Activated CD8-positive, alpha-beta T cell treated with anti-CD3 and anti-CD28 coated beads, Interleukin-2, amount 10 ng/mL, durations not matched to agents 7 days and 5 days (primary cell): ENCODE data around the gene MRPL48. TPM values are rescaled to one million over a fixed set of nuclear protein-coding genes. Genes with fewer than 3 reads are reported as not detected.
A peak's percentile ranks its signal among the peaks of the same experiment; 100 is the strongest.
"Not testable (repeated sequence)": the region's sequence is repeated elsewhere in the genome, so short reads cannot be mapped to it uniquely, and the experiment has no call there.

Experiments
- ATAC-seq: fragments of 150-1000 bp; cut with Tn5 transposase; one replicate; pipeline ENCODE4 v1.10.0; 2021; ENCODE audit warnings: moderate library complexity
- CTCF ChIA-PET: fragments of 350-600 bp; sonication (Branson Sonifier 250); formaldehyde crosslinking; loops from one replicate; lab custom pipeline; 2021; ENCODE audit warnings: antibody characterized with exemption; lab: Charles Lee
- POLR2A ChIA-PET: fragments of 350-600 bp; sonication (Branson Sonifier 250); formaldehyde crosslinking; loops from one replicate; lab custom pipeline; 2021; ENCODE audit warnings: antibody characterized with exemption; lab: Charles Lee
- DNase-seq: peaks from one replicate; pipeline ENCODE4 v3.0.0-alpha.2; 2020
- H3K27ac Mint-ChIP-seq: one replicate; pipeline ENCODE4 v1.8.0; 2021; ENCODE audit warnings: mild to moderate bottlenecking, mixed read lengths
- H3K27me3 Mint-ChIP-seq: one replicate; pipeline ENCODE4 v1.8.0; 2021; ENCODE audit warnings: low read depth, mixed read lengths
- H3K36me3 Mint-ChIP-seq: one replicate; pipeline ENCODE4 v1.8.0; 2021; ENCODE audit warnings: low read depth, mixed read lengths
- H3K4me1 Mint-ChIP-seq: one replicate; pipeline ENCODE4 v1.8.0; 2021; ENCODE audit warnings: low read depth, mixed read lengths
- H3K4me3 Mint-ChIP-seq: one replicate; pipeline ENCODE4 v1.8.0; 2021; ENCODE audit warnings: mild to moderate bottlenecking, mixed read lengths
- H3K9me3 Mint-ChIP-seq: one replicate; pipeline ENCODE4 v1.8.0; 2022; ENCODE audit warnings: mixed read lengths; ENCODE audit not compliant: insufficient read depth
- total RNA-seq, 2 experiments: library from RNA; stranded (reverse); gene quantifications; one replicate each; pipeline ENCODE4 v1.2.3, GENCODE V29; 2021

The MRPL48 gene
- 10 to 100 TPM; 45.1 to 46.0 TPM for total RNA-seq

- H3K4me1 Mint-ChIP-seq = peaks cover 45% of the 10 kb centered on the region
- H3K36me3 Mint-ChIP-seq = peaks cover 10% of the 10 kb centered on the region
- peak within 1 kb of the TSS; percentile 100 for H3K27ac Mint-ChIP-seq
- no peaks in the 10 kb centered on the region for H3K9me3 Mint-ChIP-seq
- peak within 1 kb of the TSS; percentile 100 for H3K4me3 Mint-ChIP-seq
- peak; percentile 100 for ATAC-seq
- ChIA-PET POLR2A (interaction anchor here (0.6 to 2.4 kb wide), 9 partner anchors 8 to 355 kb away, joined by 3 to 15 read pairs (median 5); partner anchors contain the start of gene RAB6A), CTCF (interaction anchor here (1.1 to 1.8 kb wide), 3 partner anchors 9 to 69 kb away, joined by 3 to 10 read pairs (median 5); partner anchors contain the start of gene RAB6A)
- no peaks in the 10 kb centered on the region for H3K27me3 Mint-ChIP-seq
- peak; percentile 93 for DNase-seq
Observed at GRCh38 chr11:73787643-73788558, at the start of gene MRPL48. Gene MRPL48, plus strand, starts transcription at chr11:73787874. Its CDS starts 98 bp downstream, at chr11:73787972.

DNA sequence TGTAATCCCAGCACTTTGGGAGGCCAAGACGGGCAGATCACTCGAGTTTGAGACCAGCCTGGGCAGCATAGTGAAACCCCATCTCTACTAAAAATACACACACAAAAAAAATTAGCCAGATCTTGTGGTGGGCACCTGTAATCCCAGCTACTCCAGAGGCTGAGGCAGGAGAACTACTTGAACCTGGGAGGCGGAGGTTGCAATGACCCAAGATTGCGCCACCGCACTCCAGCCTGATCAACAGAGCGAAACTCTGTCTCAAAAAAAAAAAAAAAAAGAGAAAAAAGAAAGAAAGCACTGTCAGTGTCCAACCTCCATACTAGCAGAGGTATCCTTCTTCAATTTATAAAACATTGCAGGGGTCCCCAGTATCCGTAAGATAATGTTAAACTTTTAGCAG lies 44.6 kb upstream of the MRPL48 start:
- no peaks in the 10 kb centered on the region for H3K27me3 Mint-ChIP-seq
- no peak overlapping the region for H3K27ac Mint-ChIP-seq
- ChIA-PET CTCF (no interaction called here), POLR2A (no interaction called here)
- DNase-seq = no peak
- no peak overlapping the region for H3K4me3 Mint-ChIP-seq
- no peaks in the 10 kb centered on the region for H3K9me3 Mint-ChIP-seq
- H3K36me3 Mint-ChIP-seq = peaks cover 10% of the 10 kb centered on the region
- peaks cover 5% of the 10 kb centered on the region for H3K4me1 Mint-ChIP-seq
- no peak for ATAC-seq

DNA sequence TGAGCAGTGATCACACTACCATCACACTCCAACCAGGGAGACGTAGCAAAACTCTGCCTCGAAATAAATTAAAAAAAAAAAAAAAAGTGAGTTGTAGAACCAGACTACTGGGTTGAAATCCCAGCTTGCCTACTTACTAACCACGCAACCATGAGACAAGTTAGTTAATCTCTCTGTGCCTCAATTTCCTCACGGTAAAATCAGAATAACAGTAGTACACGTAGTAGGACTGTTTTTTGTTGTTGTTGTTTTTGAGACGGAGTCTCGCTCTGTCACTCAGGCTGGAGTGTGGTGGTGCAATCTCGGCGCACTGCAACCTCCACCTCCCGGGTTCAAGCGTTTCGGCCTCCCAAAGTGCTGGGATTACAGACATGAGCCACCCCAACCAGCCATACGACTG lies 41.0 kb upstream of the MRPL48 start:
- ChIA-PET POLR2A (interaction anchor here (0.7 kb wide), 1 partner anchor 97 kb away, joined by 5 read pairs; no protein-coding TSS in a partner anchor), CTCF (no interaction called here)
- Mint-ChIP-seq H3K36me3 (peaks cover 16% of the 10 kb centered on the region), H3K4me1 (peaks cover 12% of the 10 kb centered on the region), H3K27ac (no peak overlapping the region), H3K4me3 (no peak overlapping the region), H3K9me3 (no peaks in the 10 kb centered on the region), H3K27me3 (no peaks in the 10 kb centered on the region)
- DNase-seq = no peak
- no peak for ATAC-seq

- peaks cover 22% of the 10 kb centered on the region for H3K4me1 Mint-ChIP-seq
- POLR2A ChIA-PET = no interaction called here
Observed at GRCh38 chr11:73747762-73748161, 39.9 kb upstream of the MRPL48 start.

DNA sequence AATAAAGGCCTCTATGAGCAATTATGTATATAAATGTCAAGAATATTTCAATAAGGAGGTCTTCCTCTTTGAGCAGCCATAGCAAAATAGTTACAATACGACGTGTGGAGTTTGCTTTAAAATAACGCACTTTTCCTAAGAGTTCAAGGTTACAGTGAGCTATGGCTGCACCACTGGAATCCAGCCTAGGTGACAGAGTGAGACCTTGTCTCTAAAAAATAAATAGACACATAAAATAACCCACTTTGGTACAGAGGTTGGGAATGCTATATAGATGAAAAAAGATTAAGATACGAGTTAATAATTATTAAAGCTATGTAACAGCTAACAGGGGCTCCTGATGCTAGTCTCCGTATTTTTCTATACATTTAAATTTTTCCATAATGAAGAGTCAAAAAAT lies 39.4 kb upstream of the MRPL48 start:
- DNase-seq (peak; percentile 7), ATAC-seq (no peak)
- CTCF ChIA-PET = interaction anchor here (0.8 kb wide), 1 partner anchor 123 kb away, joined by 4 read pairs; no protein-coding TSS in a partner anchor
- POLR2A ChIA-PET = no interaction called here
- peaks cover 18% of the 10 kb centered on the region for H3K36me3 Mint-ChIP-seq
- H3K9me3 Mint-ChIP-seq = no peaks in the 10 kb centered on the region
- peaks cover 22% of the 10 kb centered on the region for H3K4me1 Mint-ChIP-seq
- no peak overlapping the region for H3K27ac Mint-ChIP-seq
- no peaks in the 10 kb centered on the region for H3K27me3 Mint-ChIP-seq
- H3K4me3 Mint-ChIP-seq = no peak overlapping the region

More at GRCh38 chr11:73747762-73748161, 39.9 kb upstream of the MRPL48 start:
- H3K9me3 Mint-ChIP-seq = no peaks in the 10 kb centered on the region
- peaks cover 21% of the 10 kb centered on the region for H3K36me3 Mint-ChIP-seq
- no peaks in the 10 kb centered on the region for H3K27me3 Mint-ChIP-seq
- no peak for ATAC-seq
- H3K27ac Mint-ChIP-seq = no peak overlapping the region
- no peak overlapping the region for H3K4me3 Mint-ChIP-seq
- DNase-seq = no peak
- CTCF ChIA-PET = interaction anchor here (0.8 kb wide), 1 partner anchor 122 kb away, joined by 4 read pairs; no protein-coding TSS in a partner anchor

GRCh38 chr11:73749118-73749517 lies 38.6 kb upstream of the MRPL48 start:
- Mint-ChIP-seq H3K27me3 (no peaks in the 10 kb centered on the region), H3K36me3 (peaks cover 18% of the 10 kb centered on the region), H3K27ac (no peak overlapping the region), H3K9me3 (no peaks in the 10 kb centered on the region), H3K4me3 (no peak overlapping the region), H3K4me1 (peaks cover 19% of the 10 kb centered on the region)
- POLR2A ChIA-PET = no interaction called here
- ATAC-seq (no peak), DNase-seq (peak; percentile 4)
- CTCF ChIA-PET = interaction anchor here (1.2 kb wide), 1 partner anchor 9 kb away, joined by 3 read pairs; no protein-coding TSS in a partner anchor

DNA sequence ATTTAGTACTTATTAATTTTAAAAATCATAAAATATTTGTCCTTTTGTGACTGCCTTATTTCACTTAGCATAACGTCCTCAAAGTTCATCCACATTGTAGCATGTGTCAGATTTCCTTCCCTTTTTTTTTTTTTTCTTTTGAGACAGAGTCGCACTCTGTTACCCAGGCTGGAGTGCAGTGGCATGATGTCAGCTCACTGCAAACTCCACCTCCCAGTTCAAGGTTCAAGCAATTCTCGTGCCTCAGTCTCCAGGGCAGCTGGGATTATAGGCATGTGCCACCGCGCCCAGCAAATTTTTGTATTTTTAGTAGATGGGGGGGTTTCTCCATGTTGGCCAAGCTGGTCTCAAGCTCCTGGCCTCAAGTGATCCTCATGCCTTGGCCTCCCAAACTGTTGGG lies 37.4 kb upstream of the MRPL48 start:
- no peak overlapping the region for H3K27ac Mint-ChIP-seq
- CTCF ChIA-PET = no interaction called here
- no peak for ATAC-seq
- DNase-seq = no peak
- no peak overlapping the region for H3K4me3 Mint-ChIP-seq
- H3K36me3 Mint-ChIP-seq = peaks cover 18% of the 10 kb centered on the region
- peaks cover 19% of the 10 kb centered on the region for H3K4me1 Mint-ChIP-seq
- no peaks in the 10 kb centered on the region for H3K9me3 Mint-ChIP-seq
- no peaks in the 10 kb centered on the region for H3K27me3 Mint-ChIP-seq
- POLR2A ChIA-PET = no interaction called here

DNA sequence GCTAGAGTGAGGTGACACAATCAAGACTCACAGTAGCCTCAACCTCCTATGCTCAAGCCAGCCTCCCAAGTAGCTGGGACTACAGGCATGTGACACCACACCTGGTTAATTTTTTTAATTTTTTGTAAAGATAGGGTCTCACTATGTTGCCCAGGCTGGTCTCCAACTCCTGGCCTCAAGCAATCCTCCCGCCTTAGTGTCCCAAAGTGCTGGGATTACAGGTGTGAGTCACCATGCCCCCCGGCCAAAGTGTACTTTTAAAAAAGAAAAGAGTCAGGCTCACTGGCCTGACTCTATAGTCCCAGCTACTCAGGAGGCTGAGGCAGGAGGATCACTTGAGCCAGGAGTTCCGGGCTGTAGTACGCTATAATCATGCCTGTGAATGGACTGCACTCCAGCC lies 36.8 kb upstream of the MRPL48 start:
- H3K27ac Mint-ChIP-seq, H3K9me3 Mint-ChIP-seq, ATAC-seq, H3K4me3 Mint-ChIP-seq, H3K27me3 Mint-ChIP-seq, POLR2A ChIA-PET, CTCF ChIA-PET: not testable (repeated sequence)
- peaks cover 19% of the 10 kb centered on the region for H3K4me1 Mint-ChIP-seq
- H3K36me3 Mint-ChIP-seq = peaks cover 18% of the 10 kb centered on the region
- peak; percentile 4 for DNase-seq

GRCh38 chr11:73752216-73752867 lies 35.3 kb upstream of the MRPL48 start:
- no peaks in the 10 kb centered on the region for H3K9me3 Mint-ChIP-seq
- ATAC-seq (no peak), DNase-seq (peak; percentile 4)
- no peaks in the 10 kb centered on the region for H3K27me3 Mint-ChIP-seq
- POLR2A ChIA-PET = no interaction called here
- CTCF ChIA-PET = no interaction called here
- H3K4me3 Mint-ChIP-seq = no peak overlapping the region
- peaks cover 19% of the 10 kb centered on the region for H3K36me3 Mint-ChIP-seq
- no peak overlapping the region for H3K27ac Mint-ChIP-seq
- peaks cover 19% of the 10 kb centered on the region for H3K4me1 Mint-ChIP-seq

- ATAC-seq = no peak
- no peak overlapping the region for H3K27ac Mint-ChIP-seq
Observed at GRCh38 chr11:73752903-73753302, 34.8 kb upstream of the MRPL48 start.

GRCh38 chr11:73753938-73754337 lies 33.7 kb upstream of the MRPL48 start:
- H3K9me3 Mint-ChIP-seq = no peaks in the 10 kb centered on the region
- H3K27me3 Mint-ChIP-seq = no peaks in the 10 kb centered on the region
- H3K4me3 Mint-ChIP-seq = no peak overlapping the region
- CTCF ChIA-PET = no interaction called here
- no peak for DNase-seq
- POLR2A ChIA-PET = no interaction called here
- peaks cover 22% of the 10 kb centered on the region for H3K36me3 Mint-ChIP-seq
- H3K4me1 Mint-ChIP-seq = peaks cover 28% of the 10 kb centered on the region
- peak overlapping the region; percentile 39 for H3K27ac Mint-ChIP-seq
- ATAC-seq = no peak

More at GRCh38 chr11:73752903-73753302, 34.8 kb upstream of the MRPL48 start:
- Mint-ChIP-seq H3K4me3 (no peak overlapping the region), H3K9me3 (no peaks in the 10 kb centered on the region), H3K27me3 (no peaks in the 10 kb centered on the region), H3K36me3 (peaks cover 22% of the 10 kb centered on the region), H3K4me1 (peaks cover 19% of the 10 kb centered on the region)
- DNase-seq = peak; percentile 8
- POLR2A ChIA-PET = no interaction called here
- CTCF ChIA-PET = no interaction called here
